Keratinocyte (primary cell): ENCODE results near the gene MCEE.

Experiments used
- EZH2 ChIP-seq: IDR thresholded peaks from one replicate; pipeline ENCODE4 v1.6.1; 2012; ENCODE audit warnings: inconsistent platforms, mild to moderate bottlenecking, low read length, moderate library complexity
- TF ChIP-seq, protein P1 (sequence below), 3 experiments: IDR thresholded peaks in 1 of 3; conservative IDR thresholded peaks in 1 of 3; optimal IDR thresholded peaks in 1 of 3; 2 replicates in 2 of 3; 3 replicates in 1 of 3; pipeline versions ENCODE3 to v1.5.1; 2011; ENCODE audit warnings: low read length in 3 of 3, mild to moderate bottlenecking in 3 of 3, moderate library complexity in 2 of 3, control low read depth in 1 of 3, inconsistent platforms in 1 of 3; ENCODE audit not compliant: insufficient read depth in 2 of 3; ENCODE audit errors: extremely low read depth in 1 of 3

DNA sequence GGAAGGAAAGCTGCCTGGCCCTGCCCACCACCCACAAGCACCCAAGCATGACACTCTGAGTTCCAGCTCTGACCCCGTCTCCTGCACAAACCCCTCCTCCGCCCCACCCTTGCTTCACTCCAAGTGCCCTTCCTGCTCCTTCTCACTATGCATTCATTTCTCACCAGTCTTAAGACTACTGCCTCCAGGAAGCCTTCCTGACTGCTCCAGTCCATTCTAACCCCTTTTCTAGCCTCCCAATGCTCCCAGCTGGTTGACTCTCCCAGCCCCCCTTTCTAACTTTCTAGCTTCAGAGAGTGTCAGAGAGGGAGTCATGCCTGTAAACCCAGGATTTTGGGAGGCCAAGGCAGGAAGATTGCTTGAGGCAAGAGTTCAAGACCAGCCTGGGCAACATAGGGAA is 69.8 kb downstream of the MCEE start:
- TF ChIP-seq, protein P1, sequence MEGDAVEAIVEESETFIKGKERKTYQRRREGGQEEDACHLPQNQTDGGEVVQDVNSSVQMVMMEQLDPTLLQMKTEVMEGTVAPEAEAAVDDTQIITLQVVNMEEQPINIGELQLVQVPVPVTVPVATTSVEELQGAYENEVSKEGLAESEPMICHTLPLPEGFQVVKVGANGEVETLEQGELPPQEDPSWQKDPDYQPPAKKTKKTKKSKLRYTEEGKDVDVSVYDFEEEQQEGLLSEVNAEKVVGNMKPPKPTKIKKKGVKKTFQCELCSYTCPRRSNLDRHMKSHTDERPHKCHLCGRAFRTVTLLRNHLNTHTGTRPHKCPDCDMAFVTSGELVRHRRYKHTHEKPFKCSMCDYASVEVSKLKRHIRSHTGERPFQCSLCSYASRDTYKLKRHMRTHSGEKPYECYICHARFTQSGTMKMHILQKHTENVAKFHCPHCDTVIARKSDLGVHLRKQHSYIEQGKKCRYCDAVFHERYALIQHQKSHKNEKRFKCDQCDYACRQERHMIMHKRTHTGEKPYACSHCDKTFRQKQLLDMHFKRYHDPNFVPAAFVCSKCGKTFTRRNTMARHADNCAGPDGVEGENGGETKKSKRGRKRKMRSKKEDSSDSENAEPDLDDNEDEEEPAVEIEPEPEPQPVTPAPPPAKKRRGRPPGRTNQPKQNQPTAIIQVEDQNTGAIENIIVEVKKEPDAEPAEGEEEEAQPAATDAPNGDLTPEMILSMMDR (optimal IDR thresholded peaks at IDR 0.05 in 1 of 3, IDR thresholded peaks at IDR 0.05 in 1 of 3, conservative IDR thresholded peaks at IDR 0.05 in 1 of 3; ENCODE audit: extremely low read depth in 1 of 3, insufficient read depth in 2 of 3, low read length in 3 of 3) = no peak
- no peak for TF ChIP-seq EZH2
